C4-2B (cell line): ENCODE results near the gene CACHD1.

Source experiments
- ZFX ChIP-seq: fragments of 450-650 bp; IDR thresholded peaks from 2 replicates; pipeline ENCODE4 v1.6.1; 2017
- TF ChIP-seq, protein P1 (sequence below): fragments of 450-650 bp; conservative IDR thresholded peaks from 2 replicates; pipeline ENCODE4 v1.5.1; 2017; ENCODE audit warnings: mild to moderate bottlenecking

DNA sequence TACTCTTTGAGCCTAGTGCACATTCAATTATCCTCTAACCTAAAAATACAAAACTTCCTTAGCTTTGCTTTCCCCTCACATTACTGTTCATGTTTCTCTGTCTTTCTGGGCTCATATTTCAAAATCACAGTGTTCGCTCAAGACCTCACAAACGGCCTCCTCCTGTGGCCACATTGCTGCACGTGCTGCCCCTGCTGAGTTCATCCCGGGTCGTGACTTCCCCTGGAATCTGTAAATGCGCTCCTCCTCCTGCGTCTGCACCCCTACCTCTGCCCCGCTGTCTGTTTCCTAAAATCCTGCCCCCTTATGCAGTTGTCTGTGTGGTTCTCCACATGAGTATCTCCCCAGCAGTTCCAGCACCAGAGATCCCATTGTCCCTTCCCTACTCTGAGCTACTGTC, 229.4 kb downstream of the CACHD1 start:
- TF ChIP-seq, protein P1, sequence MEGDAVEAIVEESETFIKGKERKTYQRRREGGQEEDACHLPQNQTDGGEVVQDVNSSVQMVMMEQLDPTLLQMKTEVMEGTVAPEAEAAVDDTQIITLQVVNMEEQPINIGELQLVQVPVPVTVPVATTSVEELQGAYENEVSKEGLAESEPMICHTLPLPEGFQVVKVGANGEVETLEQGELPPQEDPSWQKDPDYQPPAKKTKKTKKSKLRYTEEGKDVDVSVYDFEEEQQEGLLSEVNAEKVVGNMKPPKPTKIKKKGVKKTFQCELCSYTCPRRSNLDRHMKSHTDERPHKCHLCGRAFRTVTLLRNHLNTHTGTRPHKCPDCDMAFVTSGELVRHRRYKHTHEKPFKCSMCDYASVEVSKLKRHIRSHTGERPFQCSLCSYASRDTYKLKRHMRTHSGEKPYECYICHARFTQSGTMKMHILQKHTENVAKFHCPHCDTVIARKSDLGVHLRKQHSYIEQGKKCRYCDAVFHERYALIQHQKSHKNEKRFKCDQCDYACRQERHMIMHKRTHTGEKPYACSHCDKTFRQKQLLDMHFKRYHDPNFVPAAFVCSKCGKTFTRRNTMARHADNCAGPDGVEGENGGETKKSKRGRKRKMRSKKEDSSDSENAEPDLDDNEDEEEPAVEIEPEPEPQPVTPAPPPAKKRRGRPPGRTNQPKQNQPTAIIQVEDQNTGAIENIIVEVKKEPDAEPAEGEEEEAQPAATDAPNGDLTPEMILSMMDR: no peak
- no peak for TF ChIP-seq ZFX
